HG02973 (cell line): Measurements from ENCODE around the gene DZIP1L.
"Not testable (repeated sequence)": the region's sequence is repeated elsewhere in the genome, so short reads cannot be mapped to it uniquely, and the experiment has no call there.

Source experiments
- ATAC-seq: cut with Tn5 transposase; IDR thresholded peaks from one replicate; pipeline ENCODE4 v1.9.1; 2021; ENCODE audit warnings: moderate library complexity; ENCODE audit not compliant: unreplicated experiment

Gene DZIP1L

GRCh38 chr3:138114988-138115971 is at the start of gene DZIP1L:
DZIP1L (minus strand) TSS chr3:138115608; CDS start chr3:138103971, 11,637 bp downstream.
- ATAC-seq = peak; percentile 80

GRCh38 chr3:138165061-138165460 is 49.7 kb upstream of the DZIP1L start:
- no peak for ATAC-seq

- ATAC-seq = no peak
Measured at GRCh38 chr3:138157743-138158142, 42.3 kb upstream of the DZIP1L start.

- no peak for ATAC-seq
Measured at GRCh38 chr3:138154534-138154933, 39.1 kb upstream of the DZIP1L start.

- no peak for ATAC-seq
Measured at GRCh38 chr3:138148503-138148902, 33.1 kb upstream of the DZIP1L start.

GRCh38 chr3:138142181-138142580 is 26.8 kb upstream of the DZIP1L start:
- not testable (repeated sequence) for ATAC-seq

GRCh38 chr3:138140940-138141339 is 25.5 kb upstream of the DZIP1L start:
- no peak for ATAC-seq

- ATAC-seq = no peak
Measured at GRCh38 chr3:138139691-138140090, 24.3 kb upstream of the DZIP1L start.

GRCh38 chr3:138137861-138138260 is 22.5 kb upstream of the DZIP1L start:
- ATAC-seq = no peak

- ATAC-seq = no peak
Measured at GRCh38 chr3:138136201-138136600, 20.8 kb upstream of the DZIP1L start.

GRCh38 chr3:138135833-138136194 is 20.4 kb upstream of the DZIP1L start:
- no peak for ATAC-seq

- ATAC-seq = no peak
Measured at GRCh38 chr3:138135146-138135832, 19.9 kb upstream of the DZIP1L start.

- ATAC-seq = no peak
Measured at GRCh38 chr3:138132239-138132638, 16.8 kb upstream of the DZIP1L start, which contains the start of gene A4GNT. A4GNT (minus strand) TSS chr3:138132390; CDS start chr3:138131256, 1,134 bp downstream.

- no peak for ATAC-seq
Measured at GRCh38 chr3:138127636-138128365, 12.4 kb upstream of the DZIP1L start.

GRCh38 chr3:138125548-138126221 is 10.3 kb upstream of the DZIP1L start:
- ATAC-seq = no peak

- ATAC-seq = no peak
Measured at GRCh38 chr3:138124706-138125355, 9.4 kb upstream of the DZIP1L start.

GRCh38 chr3:138124188-138124587 is 8.8 kb upstream of the DZIP1L start:
- ATAC-seq = no peak

- no peak for ATAC-seq
Measured at GRCh38 chr3:138119423-138119766, 4.0 kb upstream of the DZIP1L start.

GRCh38 chr3:138118612-138119422 is 3.4 kb upstream of the DZIP1L start:
- peak; percentile 72 for ATAC-seq
